MM.1S (cell line): ENCODE results near the gene COL20A1.

ENCODE experiments used
- EZH2 ChIP-seq: fragments of 300-600 bp; sonication (generic); optimal IDR thresholded peaks from 2 replicates; pipeline ENCODE3; 2017; ENCODE audit warnings: low read depth, mild to moderate bottlenecking, antibody characterized with exemption, low read length, mixed read lengths
- EZH2phosphoT487 ChIP-seq: fragments of 300-600 bp; sonication (generic); IDR thresholded peaks from 2 replicates; pipeline ENCODE4 v1.6.1; 2018; ENCODE audit warnings: antibody characterized with exemption, low read length
- TF ChIP-seq, protein P1 (sequence below): fragments of 300-600 bp; sonication (generic); IDR thresholded peaks from 2 replicates; pipeline ENCODE4 v1.5.1; 2016; ENCODE audit warnings: antibody characterized with exemption, low read length, mixed read lengths

DNA sequence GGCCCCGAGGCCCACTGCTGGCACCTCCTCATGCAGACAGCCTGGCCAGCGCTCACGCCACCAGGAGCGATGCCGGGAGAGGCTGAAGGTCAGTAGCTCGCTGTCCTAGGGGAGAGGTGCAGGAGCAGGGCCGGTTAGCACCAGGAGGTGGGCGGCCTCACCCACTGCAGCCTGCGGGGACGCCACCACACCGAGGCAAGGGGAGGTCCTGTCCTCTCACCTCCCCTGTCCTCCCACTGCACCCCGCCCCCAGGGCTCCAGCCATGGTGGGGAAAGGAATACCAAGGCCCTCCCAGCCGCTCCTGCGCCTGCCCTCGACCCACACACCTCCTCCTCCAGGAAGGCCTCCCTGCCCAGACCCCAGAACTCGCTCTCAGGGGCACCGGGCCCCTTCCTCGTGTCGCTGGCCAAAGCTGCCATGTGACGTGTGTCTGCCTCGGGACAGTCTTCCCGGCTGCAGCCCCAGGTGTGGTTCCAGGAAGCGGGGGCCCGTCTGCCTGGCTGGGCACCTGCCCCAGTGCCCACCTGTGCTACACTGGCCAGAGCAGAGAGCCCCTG, 45.2 kb upstream of the COL20A1 start:
- TF ChIP-seq, protein P1, sequence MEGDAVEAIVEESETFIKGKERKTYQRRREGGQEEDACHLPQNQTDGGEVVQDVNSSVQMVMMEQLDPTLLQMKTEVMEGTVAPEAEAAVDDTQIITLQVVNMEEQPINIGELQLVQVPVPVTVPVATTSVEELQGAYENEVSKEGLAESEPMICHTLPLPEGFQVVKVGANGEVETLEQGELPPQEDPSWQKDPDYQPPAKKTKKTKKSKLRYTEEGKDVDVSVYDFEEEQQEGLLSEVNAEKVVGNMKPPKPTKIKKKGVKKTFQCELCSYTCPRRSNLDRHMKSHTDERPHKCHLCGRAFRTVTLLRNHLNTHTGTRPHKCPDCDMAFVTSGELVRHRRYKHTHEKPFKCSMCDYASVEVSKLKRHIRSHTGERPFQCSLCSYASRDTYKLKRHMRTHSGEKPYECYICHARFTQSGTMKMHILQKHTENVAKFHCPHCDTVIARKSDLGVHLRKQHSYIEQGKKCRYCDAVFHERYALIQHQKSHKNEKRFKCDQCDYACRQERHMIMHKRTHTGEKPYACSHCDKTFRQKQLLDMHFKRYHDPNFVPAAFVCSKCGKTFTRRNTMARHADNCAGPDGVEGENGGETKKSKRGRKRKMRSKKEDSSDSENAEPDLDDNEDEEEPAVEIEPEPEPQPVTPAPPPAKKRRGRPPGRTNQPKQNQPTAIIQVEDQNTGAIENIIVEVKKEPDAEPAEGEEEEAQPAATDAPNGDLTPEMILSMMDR: no peak
- no peak for TF ChIP-seq EZH2
- no peak for TF ChIP-seq EZH2phosphoT487
